ENCODE data around the gene CD8B. TPM values are rescaled to one million over a fixed set of nuclear protein-coding genes. Genes with fewer than 3 reads are reported as not detected.
A peak's percentile ranks its signal among the peaks of the same experiment; 100 is the strongest.
"Not testable (repeated sequence)": the region's sequence is repeated elsewhere in the genome, so short reads cannot be mapped to it uniquely, and the experiment has no call there.

CD8B gene
- total RNA-seq, 1 donor from 2014 or later = 4.1 TPM

- peak; percentile 79 for DNase-seq (ENCODE audit: low spot score)
Observed at GRCh38 chr2:86836915-86837695, 24.6 kb downstream of the CD8B start.

- DNase-seq (ENCODE audit: low spot score) = not testable (repeated sequence)
Observed at GRCh38 chr2:86835548-86835889, 26.2 kb downstream of the CD8B start.

- no peak for DNase-seq (ENCODE audit: low spot score)
Observed at GRCh38 chr2:86833315-86833714, 28.4 kb downstream of the CD8B start.

GRCh38 chr2:86832334-86833096 is 29.2 kb downstream of the CD8B start:
- DNase-seq (ENCODE audit: low spot score) = no peak

- DNase-seq (ENCODE audit: low spot score) = no peak
Observed at GRCh38 chr2:86831537-86831936, 30.1 kb downstream of the CD8B start.

- DNase-seq (ENCODE audit: low spot score) = no peak
Observed at GRCh38 chr2:86826951-86827350, 34.7 kb downstream of the CD8B start.

GRCh38 chr2:86825693-86826381 is 35.8 kb downstream of the CD8B start:
- DNase-seq (ENCODE audit: low spot score) = no peak

- DNase-seq (ENCODE audit: low spot score) = no peak
Observed at GRCh38 chr2:86825036-86825692, 36.5 kb downstream of the CD8B start.

GRCh38 chr2:86822668-86823345 is 38.9 kb downstream of the CD8B start:
- DNase-seq (ENCODE audit: low spot score) = no peak

- DNase-seq (ENCODE audit: low spot score) = no peak
Observed at GRCh38 chr2:86821842-86822241, 39.8 kb downstream of the CD8B start.

- DNase-seq (ENCODE audit: low spot score) = no peak
Observed at GRCh38 chr2:86821306-86821705, 40.4 kb downstream of the CD8B start.

GRCh38 chr2:86818957-86819356 is 42.7 kb downstream of the CD8B start:
- DNase-seq (ENCODE audit: low spot score) = no peak

- DNase-seq (ENCODE audit: low spot score) = no peak
Observed at GRCh38 chr2:86818114-86818801, 43.4 kb downstream of the CD8B start.

GRCh38 chr2:86815611-86816010 is 46.1 kb downstream of the CD8B start:
- DNase-seq (ENCODE audit: low spot score) = no peak

GRCh38 chr2:86809481-86810121 is 52.1 kb downstream of the CD8B start:
- DNase-seq (ENCODE audit: low spot score) = no peak

- peak; percentile 89 for DNase-seq (ENCODE audit: low spot score)
Observed at GRCh38 chr2:86808315-86809161, 53.1 kb downstream of the CD8B start.

GRCh38 chr2:86807468-86808275 is 54.0 kb downstream of the CD8B start:
- DNase-seq (ENCODE audit: low spot score) = no peak

- no peak for DNase-seq (ENCODE audit: low spot score)
Observed at GRCh38 chr2:86807133-86807467, 54.6 kb downstream of the CD8B start.

Data from mucosa of gallbladder (tissue), 1 donor.